Thyroid gland (tissue), 4 donors: ENCODE results near the gene POLL.

Source experiments
- POLR2A ChIP-seq, 2 donors: fragments of 450-650 bp; IDR thresholded peaks; one replicate each; pipeline ENCODE4 v1.6.1; 2017; ENCODE audit warnings: antibody characterized with exemption in 2 of 2, mild to moderate bottlenecking in 2 of 2, moderate library complexity in 1 of 2
- TF ChIP-seq, protein P1 (sequence below), 6 experiments: fragments of 200-600 bp in 3 of 6; fragments of 450-650 bp in 3 of 6; sonication (generic) in 3 of 6; IDR thresholded peaks; one replicate each; pipeline ENCODE4 v1.5.1; 2016 to 2019; ENCODE audit warnings: antibody characterized with exemption in 6 of 6, mild to moderate bottlenecking in 2 of 6, inconsistent platforms in 1 of 6, moderate library complexity in 1 of 6

DNA sequence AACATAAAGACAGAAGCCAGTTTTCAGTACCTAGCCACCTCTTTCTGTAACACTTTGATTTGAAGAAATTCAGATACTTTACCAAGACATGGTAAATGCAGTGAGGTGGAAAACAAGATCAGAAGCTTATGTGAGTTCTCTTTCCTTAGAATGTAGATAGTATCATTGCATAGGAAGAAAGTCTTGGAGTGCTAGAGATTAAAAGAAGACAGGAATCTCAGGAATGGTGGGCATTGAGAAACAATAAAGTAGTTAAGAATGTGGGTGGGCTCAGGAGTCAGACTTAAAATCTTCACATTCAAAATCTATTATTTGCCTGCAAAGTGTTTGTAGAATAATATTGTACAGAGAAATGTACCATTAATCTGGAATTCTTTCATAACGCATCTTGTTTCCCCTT is 58.9 kb downstream of the POLL start:
- TF ChIP-seq, protein P1, sequence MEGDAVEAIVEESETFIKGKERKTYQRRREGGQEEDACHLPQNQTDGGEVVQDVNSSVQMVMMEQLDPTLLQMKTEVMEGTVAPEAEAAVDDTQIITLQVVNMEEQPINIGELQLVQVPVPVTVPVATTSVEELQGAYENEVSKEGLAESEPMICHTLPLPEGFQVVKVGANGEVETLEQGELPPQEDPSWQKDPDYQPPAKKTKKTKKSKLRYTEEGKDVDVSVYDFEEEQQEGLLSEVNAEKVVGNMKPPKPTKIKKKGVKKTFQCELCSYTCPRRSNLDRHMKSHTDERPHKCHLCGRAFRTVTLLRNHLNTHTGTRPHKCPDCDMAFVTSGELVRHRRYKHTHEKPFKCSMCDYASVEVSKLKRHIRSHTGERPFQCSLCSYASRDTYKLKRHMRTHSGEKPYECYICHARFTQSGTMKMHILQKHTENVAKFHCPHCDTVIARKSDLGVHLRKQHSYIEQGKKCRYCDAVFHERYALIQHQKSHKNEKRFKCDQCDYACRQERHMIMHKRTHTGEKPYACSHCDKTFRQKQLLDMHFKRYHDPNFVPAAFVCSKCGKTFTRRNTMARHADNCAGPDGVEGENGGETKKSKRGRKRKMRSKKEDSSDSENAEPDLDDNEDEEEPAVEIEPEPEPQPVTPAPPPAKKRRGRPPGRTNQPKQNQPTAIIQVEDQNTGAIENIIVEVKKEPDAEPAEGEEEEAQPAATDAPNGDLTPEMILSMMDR (IDR thresholded peaks at IDR 0.05), result no peak
- no peak for TF ChIP-seq POLR2A (IDR thresholded peaks at IDR 0.05)
